Smooth muscle cell (in vitro differentiated cells): ENCODE data around the gene PAX6. TPM values are rescaled to one million over a fixed set of nuclear protein-coding genes. Genes with fewer than 3 reads are reported as not detected.

Source experiments
- DNase-seq: peaks from one replicate; lab custom pipeline; 2025; ENCODE audit not compliant: unreplicated experiment; lab: John Stamatoyannopoulos, UW
- H2AFZ ChIP-seq: fragments of 200-600 bp; sonication (generic); 2 replicates; pipeline ENCODE4 v1.6.0; 2016; ENCODE audit warnings: antibody characterized with exemption, low read depth, mild to moderate bottlenecking
- H3F3A ChIP-seq: fragments of 200-600 bp; sonication (generic); 2 replicates; pipeline ENCODE4 v1.6.0; 2017; ENCODE audit warnings: antibody characterized with exemption, low read depth
- H3K27ac ChIP-seq: fragments of 200-600 bp; sonication (generic); 2 replicates; pipeline ENCODE4 v1.5.1; 2016; ENCODE audit warnings: low read depth, mild to moderate bottlenecking
- H3K27me3 ChIP-seq: fragments of 200-600 bp; sonication (generic); 2 replicates; pipeline ENCODE4 v1.6.1; 2016; ENCODE audit warnings: low read depth, mild to moderate bottlenecking
- H3K36me3 ChIP-seq: fragments of 200-600 bp; sonication (generic); 2 replicates; pipeline ENCODE4 v1.5.1; 2016; ENCODE audit warnings: low read depth
- H3K4me1 ChIP-seq: fragments of 200-600 bp; sonication (generic); 2 replicates; pipeline ENCODE4 v1.5.1; 2016; ENCODE audit warnings: low read depth
- H3K4me2 ChIP-seq: fragments of 200-600 bp; sonication (generic); 2 replicates; pipeline ENCODE4 v1.6.0; 2016; ENCODE audit warnings: mild to moderate bottlenecking
- H3K4me3 ChIP-seq: fragments of 200-600 bp; sonication (generic); 2 replicates; pipeline ENCODE4 v1.5.1; 2016; ENCODE audit warnings: mild to moderate bottlenecking
- H3K79me2 ChIP-seq: fragments of 200-600 bp; sonication (generic); 2 replicates; pipeline ENCODE4 v1.6.0; 2016; ENCODE audit warnings: low read depth, mild to moderate bottlenecking
- H3K9ac ChIP-seq: fragments of 200-600 bp; sonication (generic); 2 replicates; pipeline ENCODE4 v1.6.0; 2016; ENCODE audit warnings: low read depth
- H3K9me3 ChIP-seq: fragments of 200-600 bp; sonication (generic); replicated peaks from 2 replicates; pipeline ENCODE4 v1.5.1; 2016; ENCODE audit warnings: low read depth
- H4K20me1 ChIP-seq: fragments of 200-600 bp; sonication (generic); 2 replicates; pipeline ENCODE4 v1.6.0; 2016; ENCODE audit warnings: low read depth
- WGBS: methylation state at CpG from one replicate; pipeline ENCODE4 v1.1.7; 2016; ENCODE audit warnings: low lambda C conversion rate; 5-methylcytosine and 5-hydroxymethylcytosine counted together
- polyA plus RNA-seq: library from polyadenylated mRNA; unstranded; fragments of >200 nt; fragmentation: Nextera tagmentation; extraction: Ambion mirVana; gene quantifications from 2 replicates; pipeline ENCODE4 v1.2.1, GENCODE V29; 2016
- total RNA-seq: library from RNA; depleted of rRNA; stranded (reverse); fragments of >200 nt; gene quantifications from 2 replicates; pipeline ENCODE4 v1.2.3, GENCODE V29; 2014
- TF ChIP-seq, protein P1 (sequence below): fragments of 200-600 bp; sonication (generic); IDR thresholded peaks from 2 replicates; pipeline ENCODE4 v1.5.1; 2017; ENCODE audit warnings: borderline replicate concordance, mild to moderate bottlenecking, antibody characterized with exemption; ENCODE audit not compliant: insufficient read depth, poor library complexity, severe bottlenecking

Gene PAX6
- total and polyA plus RNA-seq, 2 experiments from 2014 or later = not detected

DNA sequence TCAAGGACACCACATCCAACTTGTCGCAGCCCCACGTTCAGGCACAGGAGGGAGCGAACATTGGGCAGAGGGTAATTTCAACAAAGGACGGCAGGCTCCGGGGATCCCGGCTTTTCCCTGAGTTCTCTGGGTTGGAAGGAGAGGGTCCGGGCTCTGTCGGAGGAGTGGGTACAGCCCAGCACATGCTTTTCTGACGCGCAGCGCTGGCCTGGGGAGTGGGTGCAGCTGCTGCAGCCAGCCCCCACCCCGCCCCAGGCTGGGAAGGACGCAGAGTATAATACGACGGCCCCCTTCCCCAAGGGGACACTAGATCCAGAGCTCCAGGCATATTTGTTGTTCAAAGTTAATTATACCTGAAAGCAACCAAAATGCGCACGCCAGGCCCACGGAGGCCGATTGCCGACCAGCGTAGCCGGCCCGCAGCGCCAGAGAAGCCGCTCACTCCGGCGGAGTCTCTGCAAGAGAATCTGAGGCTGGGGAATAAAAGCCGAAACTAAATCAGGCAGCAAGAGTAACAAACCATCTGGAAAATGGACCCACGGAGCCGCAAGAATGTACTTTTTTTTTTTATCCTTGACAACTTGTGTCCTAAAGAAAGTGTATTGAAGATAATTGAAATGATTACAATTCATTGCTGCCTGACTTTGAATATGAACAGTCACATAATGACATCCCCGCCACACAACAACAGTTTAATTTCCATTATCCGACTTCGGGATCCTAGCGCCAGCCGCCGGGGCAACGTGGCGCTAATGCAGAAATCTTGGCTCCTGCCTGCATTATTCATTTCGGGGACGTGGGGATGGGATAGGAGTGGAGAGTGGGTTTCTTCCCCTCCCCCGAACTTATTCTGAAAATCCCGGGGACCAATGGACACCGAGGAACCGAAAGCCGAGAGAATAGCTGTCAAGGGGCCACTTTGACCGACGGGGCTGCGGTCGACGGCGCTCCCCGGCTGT, 14.0 kb upstream of the PAX6 start:
- H3K4me1 ChIP-seq = peaks cover 40% of the 10 kb centered on the region
- no peaks in the 10 kb centered on the region for H4K20me1 ChIP-seq
- no peak overlapping the region for H3K27ac ChIP-seq
- no peak for DNase-seq
- TF ChIP-seq, protein P1, sequence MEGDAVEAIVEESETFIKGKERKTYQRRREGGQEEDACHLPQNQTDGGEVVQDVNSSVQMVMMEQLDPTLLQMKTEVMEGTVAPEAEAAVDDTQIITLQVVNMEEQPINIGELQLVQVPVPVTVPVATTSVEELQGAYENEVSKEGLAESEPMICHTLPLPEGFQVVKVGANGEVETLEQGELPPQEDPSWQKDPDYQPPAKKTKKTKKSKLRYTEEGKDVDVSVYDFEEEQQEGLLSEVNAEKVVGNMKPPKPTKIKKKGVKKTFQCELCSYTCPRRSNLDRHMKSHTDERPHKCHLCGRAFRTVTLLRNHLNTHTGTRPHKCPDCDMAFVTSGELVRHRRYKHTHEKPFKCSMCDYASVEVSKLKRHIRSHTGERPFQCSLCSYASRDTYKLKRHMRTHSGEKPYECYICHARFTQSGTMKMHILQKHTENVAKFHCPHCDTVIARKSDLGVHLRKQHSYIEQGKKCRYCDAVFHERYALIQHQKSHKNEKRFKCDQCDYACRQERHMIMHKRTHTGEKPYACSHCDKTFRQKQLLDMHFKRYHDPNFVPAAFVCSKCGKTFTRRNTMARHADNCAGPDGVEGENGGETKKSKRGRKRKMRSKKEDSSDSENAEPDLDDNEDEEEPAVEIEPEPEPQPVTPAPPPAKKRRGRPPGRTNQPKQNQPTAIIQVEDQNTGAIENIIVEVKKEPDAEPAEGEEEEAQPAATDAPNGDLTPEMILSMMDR = no peak
- WGBS = 3% methylated on average over 51 of the region's 52 CpGs
- H3K4me3 ChIP-seq = no peak overlapping the region
- H3K9ac ChIP-seq = no peak overlapping the region
- H3K4me2 ChIP-seq = no peak overlapping the region
- no peaks in the 10 kb centered on the region for H3K36me3 ChIP-seq
- no peaks in the 10 kb centered on the region for H3K9me3 ChIP-seq
- no peaks in the 10 kb centered on the region for H3F3A ChIP-seq
- H3K27me3 ChIP-seq = peaks cover 99% of the 10 kb centered on the region
- no peaks in the 10 kb centered on the region for H3K79me2 ChIP-seq
- H2AFZ ChIP-seq = no peak overlapping the region

DNA sequence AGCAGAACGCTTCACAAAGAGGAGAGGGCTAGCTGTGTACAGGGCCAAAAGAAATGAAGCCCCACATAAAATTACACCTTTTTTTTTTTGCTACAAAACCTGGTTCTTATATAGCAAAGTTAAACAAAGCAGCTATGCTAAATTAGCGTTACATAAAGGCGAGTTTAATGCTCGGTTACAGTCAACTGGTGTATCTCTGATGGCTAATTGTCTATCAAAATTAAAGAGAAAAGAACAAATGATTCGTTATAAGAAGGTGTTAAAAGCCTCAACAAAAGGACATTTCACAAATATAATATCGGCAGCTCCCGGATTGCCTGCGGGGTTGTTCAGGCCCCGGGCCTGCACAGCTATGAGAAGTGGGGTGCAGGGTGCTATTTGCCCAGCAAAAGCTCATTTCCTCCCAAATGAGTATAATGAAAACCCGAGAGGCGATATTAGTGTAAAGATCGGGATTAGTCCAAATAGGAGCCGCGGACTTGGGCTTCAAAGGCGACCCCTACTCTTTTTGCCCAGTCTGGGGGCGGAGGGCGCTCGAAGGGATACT, 13.3 kb upstream of the PAX6 start:
- no peak for DNase-seq
- no peak overlapping the region for H3K4me2 ChIP-seq
- 6% methylated on average over 18 of the region's 18 CpGs for WGBS
- TF ChIP-seq, protein P1 = no peak
- no peaks in the 10 kb centered on the region for H3F3A ChIP-seq
- no peak overlapping the region for H3K4me3 ChIP-seq
- H2AFZ ChIP-seq = no peak overlapping the region
- no peaks in the 10 kb centered on the region for H3K9me3 ChIP-seq
- no peak overlapping the region for H3K9ac ChIP-seq
- peaks cover 40% of the 10 kb centered on the region for H3K4me1 ChIP-seq
- H3K27ac ChIP-seq = no peak overlapping the region
- H3K27me3 ChIP-seq = peaks cover 100% of the 10 kb centered on the region
- no peaks in the 10 kb centered on the region for H4K20me1 ChIP-seq
- no peaks in the 10 kb centered on the region for H3K36me3 ChIP-seq
- H3K79me2 ChIP-seq = no peaks in the 10 kb centered on the region

DNA sequence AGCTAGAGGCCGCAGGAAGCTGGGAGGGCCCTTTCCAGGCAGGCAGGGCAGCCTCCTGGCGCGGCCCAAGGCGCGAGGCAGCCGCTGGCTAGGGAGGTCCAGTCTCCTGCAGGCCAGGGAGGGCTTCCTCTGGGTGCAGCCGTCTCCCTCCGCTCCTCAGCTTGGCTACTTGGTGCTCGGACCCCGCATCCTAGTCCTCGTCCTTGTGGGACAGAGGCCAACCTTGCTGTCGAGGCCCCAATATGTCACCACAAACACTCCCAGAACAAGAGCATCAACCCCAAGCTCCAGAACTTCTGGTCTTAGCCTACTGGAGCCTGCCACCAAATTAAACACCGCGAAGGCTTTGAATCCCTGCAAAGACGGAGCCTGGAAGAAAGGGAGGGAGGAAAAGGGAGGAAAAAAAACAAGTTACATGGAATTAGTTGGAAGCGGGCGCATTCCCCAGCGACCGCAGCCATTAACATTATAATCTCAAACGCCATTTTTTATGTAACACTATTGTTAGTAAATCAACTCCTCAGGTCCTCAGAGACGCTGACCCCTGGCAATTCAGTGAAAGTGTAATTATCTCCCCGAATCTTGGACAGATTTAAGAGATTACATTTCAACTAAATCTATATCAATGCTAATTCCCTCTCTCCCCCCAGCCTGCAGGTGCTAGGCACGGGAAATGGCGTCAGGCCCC, 12.7 kb upstream of the PAX6 start:
- no peaks in the 10 kb centered on the region for H3K9me3 ChIP-seq
- no peaks in the 10 kb centered on the region for H4K20me1 ChIP-seq
- 5% methylated on average over 24 of the region's 24 CpGs for WGBS
- peaks cover 36% of the 10 kb centered on the region for H3K4me1 ChIP-seq
- no peak overlapping the region for H2AFZ ChIP-seq
- H3K79me2 ChIP-seq = no peaks in the 10 kb centered on the region
- H3K27me3 ChIP-seq = peaks cover 100% of the 10 kb centered on the region
- no peak overlapping the region for H3K9ac ChIP-seq
- H3F3A ChIP-seq = no peaks in the 10 kb centered on the region
- DNase-seq = no peak
- no peak overlapping the region for H3K27ac ChIP-seq
- no peaks in the 10 kb centered on the region for H3K36me3 ChIP-seq
- TF ChIP-seq, protein P1 = no peak
- H3K4me2 ChIP-seq = no peak overlapping the region
- no peak overlapping the region for H3K4me3 ChIP-seq
